ENCODE data around the gene MRTFA. TPM values are rescaled to one million over a fixed set of nuclear protein-coding genes. Genes with fewer than 3 reads are reported as not detected.
A peak's percentile ranks its signal among the peaks of the same experiment; 100 is the strongest.

MRTFA gene
- total RNA-seq, 1 donor from 2014 or later: 115 TPM

DNA sequence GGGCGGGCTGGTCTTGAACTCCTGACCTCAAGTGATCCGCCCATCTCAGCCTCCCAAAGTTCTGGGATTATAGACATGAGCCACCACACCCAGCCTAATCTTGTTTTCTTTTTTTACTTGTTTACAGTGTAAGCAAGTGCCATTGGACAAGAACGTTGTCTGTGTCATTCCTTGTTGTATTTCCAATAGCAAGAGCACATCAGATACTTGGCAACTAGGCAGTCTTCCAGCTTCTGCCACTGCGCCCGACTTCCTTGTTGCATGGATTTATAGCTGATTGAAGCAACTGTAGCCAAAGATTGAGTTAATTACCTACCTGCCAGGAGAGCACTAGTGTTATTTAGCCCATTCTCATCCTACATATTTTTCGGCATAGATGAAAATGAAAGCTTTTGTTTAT, 269.2 kb downstream of the MRTFA start:
- POLR2A ChIA-PET: interaction anchor here (0.6 kb wide), 1 partner anchor 61 kb away, joined by 3 read pairs; no protein-coding TSS in a partner anchor
- CTCF ChIA-PET: no interaction called here
- Mint-ChIP-seq H3K9me3 (no peaks in the 10 kb centered on the region), H3K27ac (peak overlapping the region; percentile 2), H3K4me1 (peaks cover 14% of the 10 kb centered on the region), H3K4me3 (no peak overlapping the region), H3K27me3 (no peaks in the 10 kb centered on the region), H3K36me3 (ENCODE audit: low read depth) (peaks cover 68% of the 10 kb centered on the region)
- intact Hi-C loops (cut with micrococcal nuclease): no loop called here
- ATAC-seq (ENCODE audit: low read depth): no peak
- DNase-seq: no peak
- TF ChIP-seq, protein P1, sequence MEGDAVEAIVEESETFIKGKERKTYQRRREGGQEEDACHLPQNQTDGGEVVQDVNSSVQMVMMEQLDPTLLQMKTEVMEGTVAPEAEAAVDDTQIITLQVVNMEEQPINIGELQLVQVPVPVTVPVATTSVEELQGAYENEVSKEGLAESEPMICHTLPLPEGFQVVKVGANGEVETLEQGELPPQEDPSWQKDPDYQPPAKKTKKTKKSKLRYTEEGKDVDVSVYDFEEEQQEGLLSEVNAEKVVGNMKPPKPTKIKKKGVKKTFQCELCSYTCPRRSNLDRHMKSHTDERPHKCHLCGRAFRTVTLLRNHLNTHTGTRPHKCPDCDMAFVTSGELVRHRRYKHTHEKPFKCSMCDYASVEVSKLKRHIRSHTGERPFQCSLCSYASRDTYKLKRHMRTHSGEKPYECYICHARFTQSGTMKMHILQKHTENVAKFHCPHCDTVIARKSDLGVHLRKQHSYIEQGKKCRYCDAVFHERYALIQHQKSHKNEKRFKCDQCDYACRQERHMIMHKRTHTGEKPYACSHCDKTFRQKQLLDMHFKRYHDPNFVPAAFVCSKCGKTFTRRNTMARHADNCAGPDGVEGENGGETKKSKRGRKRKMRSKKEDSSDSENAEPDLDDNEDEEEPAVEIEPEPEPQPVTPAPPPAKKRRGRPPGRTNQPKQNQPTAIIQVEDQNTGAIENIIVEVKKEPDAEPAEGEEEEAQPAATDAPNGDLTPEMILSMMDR (IDR thresholded peaks at IDR 0.05): no peak

DNA sequence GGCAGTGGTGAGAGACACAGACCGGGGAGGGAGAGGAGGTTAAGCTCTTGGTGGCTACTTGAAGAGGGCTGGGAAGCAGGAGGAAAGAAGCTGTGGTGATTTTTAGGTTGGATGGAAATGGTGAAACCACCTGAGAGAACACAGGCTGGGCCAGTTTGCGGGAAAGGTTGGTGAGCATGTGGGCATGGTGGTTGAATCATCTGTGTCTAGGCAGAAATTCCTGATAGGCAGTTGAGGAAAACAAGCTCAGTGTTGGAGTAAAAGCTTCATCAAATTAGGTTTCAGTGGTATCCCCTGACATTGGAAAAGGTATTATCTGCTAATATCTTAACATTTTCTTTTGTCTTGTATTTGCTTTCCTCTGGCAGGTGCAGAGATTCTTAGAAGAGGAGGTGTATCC, 270.5 kb downstream of the MRTFA start:
- intact Hi-C loops (cut with micrococcal nuclease): no loop called here
- Mint-ChIP-seq H3K4me1 (peaks cover 5% of the 10 kb centered on the region), H3K27ac (peak overlapping the region; percentile 8), H3K27me3 (no peaks in the 10 kb centered on the region), H3K9me3 (no peaks in the 10 kb centered on the region), H3K4me3 (no peak overlapping the region), H3K36me3 (ENCODE audit: low read depth) (peaks cover 78% of the 10 kb centered on the region)
- TF ChIP-seq, protein P1 (IDR thresholded peaks at IDR 0.05): no peak
- DNase-seq (no peak), ATAC-seq (ENCODE audit: low read depth) (no peak)
- CTCF ChIA-PET: interaction anchor here (0.5 to 1.7 kb wide), 3 partner anchors 20 to 280 kb away, joined by 3 to 5 read pairs (median 3); no protein-coding TSS in a partner anchor
- POLR2A ChIA-PET: no interaction called here

DNA sequence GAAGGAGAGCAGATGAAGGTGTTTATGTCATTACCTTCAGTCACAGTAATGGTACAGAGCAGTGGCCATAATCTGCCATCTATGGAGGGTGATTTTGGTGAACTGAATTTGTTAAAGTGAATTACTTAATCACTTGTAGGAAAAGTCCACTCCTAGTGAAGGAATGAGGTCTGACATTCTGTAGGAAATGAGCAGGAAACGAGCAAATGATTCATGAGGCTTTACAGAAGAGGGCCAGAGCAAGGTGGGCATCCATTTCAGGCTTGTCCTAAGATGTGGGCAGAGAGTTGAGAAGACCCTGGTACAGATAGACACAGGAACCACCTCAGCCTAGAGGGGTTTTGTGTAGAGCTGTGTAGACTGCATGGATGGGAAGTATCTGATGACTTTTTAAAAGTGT, 272.1 kb downstream of the MRTFA start:
- TF ChIP-seq, protein P1 (IDR thresholded peaks at IDR 0.05): no peak
- H3K27me3 Mint-ChIP-seq: no peaks in the 10 kb centered on the region
- no peaks in the 10 kb centered on the region for H3K9me3 Mint-ChIP-seq
- H3K27ac Mint-ChIP-seq: no peak overlapping the region
- peaks cover 92% of the 10 kb centered on the region for H3K36me3 Mint-ChIP-seq (ENCODE audit: low read depth)
- intact Hi-C loops (cut with micrococcal nuclease): no loop called here
- no peak overlapping the region for H3K4me3 Mint-ChIP-seq
- ChIA-PET POLR2A (no interaction called here), CTCF (no interaction called here)
- H3K4me1 Mint-ChIP-seq: no peaks in the 10 kb centered on the region
- DNase-seq: no peak
- ATAC-seq (ENCODE audit: low read depth): no peak

DNA sequence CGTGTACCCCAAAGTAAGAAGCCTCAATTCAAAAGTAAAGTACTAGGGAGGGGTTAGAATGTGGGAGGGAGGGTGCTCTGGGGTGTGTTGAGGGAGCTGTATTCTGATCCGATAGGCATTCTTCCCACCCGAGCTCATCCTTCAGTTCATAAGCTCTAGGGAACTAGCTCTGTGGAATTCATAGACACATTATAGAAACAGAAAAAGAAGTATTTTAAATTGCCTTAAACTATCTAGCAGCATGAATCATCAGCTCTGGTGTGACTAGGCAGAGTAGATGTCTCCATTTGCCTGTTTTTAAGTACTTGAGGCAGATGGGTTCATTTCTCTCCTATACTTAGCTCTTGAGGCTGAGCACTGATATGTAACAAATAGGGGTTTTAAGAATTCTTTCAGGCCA, 273.5 kb downstream of the MRTFA start:
- ATAC-seq (ENCODE audit: low read depth) (no peak), DNase-seq (no peak)
- ChIA-PET POLR2A (interaction anchor here (0.7 to 0.8 kb wide), 2 partner anchors 15 to 898 kb away, joined by 3 to 7 read pairs; no protein-coding TSS in a partner anchor), CTCF (interaction anchor here (0.8 kb wide), 1 partner anchor 52 kb away, joined by 3 read pairs; no protein-coding TSS in a partner anchor)
- TF ChIP-seq, protein P1 (IDR thresholded peaks at IDR 0.05): no peak
- H3K4me1 Mint-ChIP-seq: no peaks in the 10 kb centered on the region
- no peaks in the 10 kb centered on the region for H3K27me3 Mint-ChIP-seq
- intact Hi-C loops (cut with micrococcal nuclease): no loop called here
- no peak overlapping the region for H3K27ac Mint-ChIP-seq
- no peak overlapping the region for H3K4me3 Mint-ChIP-seq
- H3K9me3 Mint-ChIP-seq: no peaks in the 10 kb centered on the region
- peaks cover 98% of the 10 kb centered on the region for H3K36me3 Mint-ChIP-seq (ENCODE audit: low read depth)

DNA sequence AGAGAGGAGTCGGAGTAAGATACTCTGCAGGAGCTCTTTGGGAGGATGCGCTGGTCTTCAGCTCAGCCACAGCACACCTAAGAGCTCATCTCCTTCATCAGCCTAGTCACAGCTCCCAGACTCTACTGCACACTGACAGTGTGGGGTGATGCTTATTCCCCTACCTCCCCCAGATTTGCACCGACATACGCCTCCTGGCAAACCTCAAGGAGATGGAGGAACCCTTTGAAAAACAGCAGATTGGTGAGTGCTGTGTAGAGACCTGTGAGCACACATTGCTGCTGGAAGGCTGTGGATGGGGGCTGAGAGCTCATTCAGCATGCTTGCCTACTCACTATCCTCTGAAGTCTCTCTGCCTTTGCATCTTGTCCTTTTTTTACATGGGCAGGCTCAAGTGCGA, 275.4 kb downstream of the MRTFA start:
- POLR2A ChIA-PET: interaction anchor here (0.5 kb wide), 1 partner anchor 1028 kb away, joined by 4 read pairs; no protein-coding TSS in a partner anchor
- TF ChIP-seq, protein P1 (IDR thresholded peaks at IDR 0.05): no peak
- Mint-ChIP-seq H3K36me3 (ENCODE audit: low read depth) (peaks cover 92% of the 10 kb centered on the region), H3K9me3 (no peaks in the 10 kb centered on the region), H3K27ac (no peak overlapping the region), H3K4me3 (no peak overlapping the region), H3K4me1 (no peaks in the 10 kb centered on the region), H3K27me3 (no peaks in the 10 kb centered on the region)
- no peak for ATAC-seq (ENCODE audit: low read depth)
- intact Hi-C loops (cut with micrococcal nuclease): no loop called here
- CTCF ChIA-PET: no interaction called here
- DNase-seq: no peak

Other genes starting within 250 kb of the MRTFA start
- not detected in 2 replicates for gene MCHR1, start 42.8 kb upstream of the MRTFA start, total RNA-seq
- 14.8 and 19.3 TPM in 2 replicates for gene SLC25A17, start 182.6 kb upstream of the MRTFA start, total RNA-seq
- 183 and 221 TPM in 2 replicates for gene ST13, start 219.9 kb upstream of the MRTFA start, total RNA-seq
- gene XPNPEP3, start 220.4 kb upstream of the MRTFA start, total RNA-seq: 20.3 and 20.8 TPM in 2 replicates
- not detected in 2 replicates for gene DNAJB7, start 225.4 kb upstream of the MRTFA start, total RNA-seq

Data from activated B cell treated with CpG ODN at 0.5 μM for 24 hours (primary cell).